GM18867 (cell line): Measurements from ENCODE around the gene DUSP22.
A peak's percentile ranks its signal among the peaks of the same experiment; 100 is the strongest.

Source experiments
- ATAC-seq: cut with Tn5 transposase; IDR thresholded peaks from one replicate; pipeline ENCODE4 v1.9.1; 2021; ENCODE audit warnings: mild to moderate bottlenecking, moderate library complexity; ENCODE audit not compliant: unreplicated experiment

DUSP22 gene

DNA sequence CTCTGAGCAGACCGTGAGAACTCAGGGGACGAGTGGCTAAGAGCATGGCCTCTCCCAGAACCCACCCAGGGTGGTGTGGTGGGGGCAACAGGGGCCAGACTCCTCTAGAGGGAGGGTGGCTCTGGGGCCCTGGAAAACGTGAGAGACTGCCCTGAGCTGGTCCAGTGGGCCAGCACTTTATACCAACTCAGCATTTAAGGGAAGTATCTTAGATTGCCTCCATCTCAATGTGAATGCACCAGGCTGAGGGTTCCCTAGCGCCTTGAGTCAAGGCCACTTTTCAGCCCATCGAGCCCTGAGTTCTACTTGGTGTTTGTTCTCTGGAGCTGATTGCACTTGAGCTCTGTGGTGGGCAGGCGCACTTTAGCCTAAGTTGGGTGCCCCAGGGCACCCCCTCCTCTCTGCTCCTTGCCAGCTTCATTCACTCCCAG, 57.2 kb downstream of the DUSP22 start:
- no peak for ATAC-seq

DNA sequence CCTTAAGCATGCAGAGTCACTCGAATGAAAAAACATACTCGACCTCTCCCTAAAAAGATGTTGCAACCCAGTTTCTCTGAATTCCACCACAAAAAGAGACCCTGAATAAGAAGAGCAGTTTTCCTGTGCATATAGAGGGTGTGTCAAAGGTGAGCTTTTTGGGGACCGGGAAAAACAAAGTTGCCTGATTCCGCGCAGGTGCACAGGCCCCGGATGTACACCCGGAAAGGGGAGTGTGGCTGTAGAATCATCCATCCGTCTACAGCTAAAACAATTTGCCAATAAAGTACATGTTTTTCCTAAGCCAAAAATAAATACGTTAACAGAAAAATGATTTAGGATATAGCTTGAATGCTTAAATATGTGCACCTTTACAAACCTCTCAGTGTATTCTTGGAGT, 58.1 kb downstream of the DUSP22 start:
- ATAC-seq = no peak

DNA sequence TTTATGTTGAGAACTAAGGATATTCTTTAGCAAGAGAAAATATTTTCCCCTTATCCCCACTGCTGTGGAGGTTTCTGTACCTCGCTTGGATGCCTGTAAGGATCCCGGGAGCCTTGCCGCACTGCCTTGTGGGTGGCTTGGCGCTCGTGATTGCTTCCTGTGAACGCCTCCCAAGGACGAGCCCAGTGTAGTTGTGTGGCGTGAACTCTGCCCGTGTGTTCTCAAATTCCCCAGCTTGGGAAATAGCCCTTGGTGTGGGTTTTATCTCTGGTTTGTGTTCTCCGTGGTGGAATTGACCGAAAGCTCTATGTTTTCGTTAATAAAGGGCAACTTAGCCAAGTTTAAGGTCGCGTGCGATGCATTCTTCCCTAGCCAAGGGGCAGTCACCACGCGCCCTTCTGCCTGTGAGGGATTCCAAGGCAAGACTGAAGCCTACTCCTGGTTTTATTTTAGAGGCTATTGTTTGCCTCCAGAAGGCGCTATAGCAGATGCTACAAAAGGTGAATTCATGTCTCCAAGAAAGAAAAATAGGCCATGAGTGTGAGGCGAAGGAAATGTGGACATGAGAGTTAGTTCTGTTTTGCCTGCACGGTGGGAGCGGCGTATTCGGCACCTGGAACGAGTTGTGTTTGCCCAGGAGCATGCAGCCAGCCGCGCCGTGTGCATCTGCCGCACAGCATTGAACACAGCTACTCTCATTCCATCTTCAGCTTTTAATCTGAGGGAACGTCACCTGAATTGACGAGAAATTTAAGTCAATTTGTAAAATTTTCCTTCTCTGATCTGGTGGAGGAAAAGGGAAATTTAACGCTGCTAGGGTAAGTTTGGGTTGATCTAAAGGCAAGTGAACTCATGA, 59.0 kb downstream of the DUSP22 start:
- ATAC-seq = no peak

DNA sequence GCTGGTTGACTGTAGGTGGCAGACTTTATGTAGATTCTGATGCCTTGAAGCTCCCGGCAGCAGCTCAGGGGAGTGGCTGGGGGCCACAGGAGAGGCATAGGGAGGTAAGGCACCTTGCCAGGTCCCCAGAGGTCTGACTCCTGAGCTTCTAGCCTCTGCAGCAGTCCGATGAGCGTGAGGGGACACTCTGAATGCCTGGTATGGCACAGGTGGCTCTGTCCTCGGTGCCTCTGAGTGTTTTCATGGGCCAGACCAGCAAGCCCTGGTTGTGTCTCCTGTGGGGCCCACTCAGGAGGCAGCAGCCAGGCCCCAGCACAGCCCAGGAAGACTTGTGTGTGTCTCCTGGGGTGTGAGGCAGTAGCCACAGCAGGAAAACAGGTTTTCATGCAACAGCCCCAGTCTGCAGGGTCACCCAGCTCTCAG, 59.6 kb downstream of the DUSP22 start:
- no peak for ATAC-seq

DNA sequence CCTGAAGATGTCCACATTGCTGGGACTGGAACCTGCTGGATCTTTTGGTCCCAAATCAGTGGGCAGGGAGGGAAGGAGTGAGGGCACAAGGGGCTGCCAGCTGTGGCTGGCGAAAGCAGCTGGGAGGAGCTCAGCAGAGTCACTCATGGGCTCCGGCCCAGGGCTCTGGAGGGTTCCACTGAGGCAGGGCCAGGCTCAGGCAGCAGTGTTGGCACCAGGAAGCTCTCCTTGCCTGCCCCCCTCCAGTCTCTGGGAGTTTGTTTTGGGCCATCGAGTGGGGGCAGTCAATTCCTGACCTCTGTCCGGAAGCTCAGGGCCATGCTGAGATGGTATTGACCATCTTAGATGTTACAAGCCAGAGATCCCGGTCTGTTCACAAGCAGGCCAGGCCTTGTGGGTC, 60.2 kb downstream of the DUSP22 start:
- no peak for ATAC-seq

DNA sequence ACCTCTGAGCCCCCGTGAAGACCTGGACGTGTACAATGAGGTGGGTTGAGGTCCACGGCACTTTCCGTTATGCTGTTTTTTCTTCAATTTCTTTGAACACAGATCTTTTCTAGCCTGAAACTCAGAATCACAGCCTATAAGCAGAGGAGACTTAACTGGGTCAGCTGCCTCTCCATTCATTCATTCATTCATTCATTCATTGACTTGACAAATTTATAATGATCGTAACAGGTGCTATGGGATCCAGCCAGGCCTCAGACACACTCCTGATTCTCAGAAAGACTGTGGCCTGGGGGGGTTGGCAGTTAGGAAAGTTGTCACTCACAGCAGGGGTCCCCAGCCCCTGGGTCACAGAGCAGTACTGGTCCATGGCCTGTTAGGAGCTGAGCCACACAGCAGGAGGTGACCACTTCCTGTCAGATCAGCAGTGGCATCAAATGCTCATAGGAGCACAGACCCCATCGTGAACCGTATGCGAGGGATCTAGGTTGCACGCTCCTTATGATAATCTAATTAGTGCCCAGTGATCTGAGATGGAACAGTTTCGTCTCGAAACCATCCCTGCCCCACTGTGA, 60.7 kb downstream of the DUSP22 start:
- ATAC-seq = no peak

DNA sequence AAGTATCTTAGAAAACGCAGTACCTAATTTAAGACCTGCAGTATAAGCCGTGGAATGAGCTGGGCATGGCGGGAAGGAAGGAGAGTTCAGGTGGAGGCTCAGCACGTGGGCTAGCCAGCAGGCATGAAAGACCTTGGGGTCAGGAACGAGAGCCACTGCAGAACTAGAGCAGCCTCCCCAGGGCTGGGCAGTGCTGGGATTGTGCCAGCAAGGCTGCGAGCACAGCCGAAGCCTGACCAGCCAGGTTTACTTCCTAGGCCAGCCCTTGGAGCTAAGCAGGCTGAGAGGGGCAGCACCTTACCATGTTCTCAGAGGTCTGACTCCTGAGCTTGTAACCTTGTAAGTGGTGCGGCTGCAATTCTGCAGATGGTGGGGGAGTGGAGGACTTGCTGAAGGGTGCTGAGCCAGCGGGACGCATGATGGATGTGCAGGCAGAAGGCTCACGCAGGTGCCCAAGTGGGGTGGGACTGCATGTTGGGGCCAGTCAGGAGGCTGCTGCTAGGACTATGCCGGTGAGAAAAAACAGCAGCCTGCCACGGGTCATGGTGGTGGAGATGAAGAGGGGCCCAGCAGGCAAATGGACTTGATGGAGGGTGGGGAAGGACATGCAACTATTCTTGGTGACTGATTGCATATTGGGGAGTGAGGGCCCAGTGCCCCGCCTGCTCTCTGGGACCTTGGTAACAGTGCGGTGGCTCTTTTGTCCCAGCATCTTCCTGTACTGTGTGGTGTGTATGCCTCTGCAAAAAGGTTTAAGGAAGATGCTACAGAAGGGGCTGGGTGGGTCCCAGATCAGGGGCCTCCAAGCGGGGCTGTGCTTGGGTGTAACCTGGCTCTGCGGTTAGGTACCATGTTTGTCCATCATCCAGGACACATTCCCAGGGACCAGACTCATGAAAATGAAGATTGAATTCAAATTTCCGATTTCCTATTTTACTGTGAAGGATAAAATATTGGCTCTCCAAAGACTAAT, 61.6 kb downstream of the DUSP22 start:
- ATAC-seq = no peak

DNA sequence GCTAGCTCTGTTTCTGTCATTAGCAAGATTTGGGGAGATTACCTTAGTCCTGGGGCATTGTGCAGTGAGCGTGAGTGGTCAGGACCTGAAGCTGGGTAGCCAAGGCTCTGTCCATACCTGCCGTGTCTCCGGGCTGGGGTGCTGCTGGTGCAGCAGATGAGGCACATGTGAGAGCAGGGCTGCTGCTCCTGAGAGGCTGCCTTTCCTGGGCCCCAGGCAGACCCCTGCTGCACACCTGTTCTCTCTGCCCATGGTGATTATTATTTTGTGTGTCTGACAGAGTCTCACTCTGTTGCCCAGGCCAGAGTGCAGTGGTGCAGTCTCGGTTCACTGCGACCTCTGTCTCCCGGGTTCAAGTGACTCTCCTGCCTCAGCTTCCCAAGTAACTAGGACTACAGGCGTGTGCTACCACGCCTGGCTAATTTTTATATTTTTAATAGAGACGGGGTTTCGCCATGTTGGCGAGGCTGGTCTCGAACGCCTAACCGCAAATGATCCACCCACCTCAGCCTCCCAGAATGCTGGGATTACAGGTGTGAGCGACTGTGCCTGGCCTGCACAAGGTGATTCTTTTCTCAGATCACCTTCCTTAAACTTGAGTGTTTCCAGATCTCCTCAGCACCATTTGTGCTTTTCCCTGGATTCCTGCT, 62.5 kb downstream of the DUSP22 start:
- no peak for ATAC-seq

DNA sequence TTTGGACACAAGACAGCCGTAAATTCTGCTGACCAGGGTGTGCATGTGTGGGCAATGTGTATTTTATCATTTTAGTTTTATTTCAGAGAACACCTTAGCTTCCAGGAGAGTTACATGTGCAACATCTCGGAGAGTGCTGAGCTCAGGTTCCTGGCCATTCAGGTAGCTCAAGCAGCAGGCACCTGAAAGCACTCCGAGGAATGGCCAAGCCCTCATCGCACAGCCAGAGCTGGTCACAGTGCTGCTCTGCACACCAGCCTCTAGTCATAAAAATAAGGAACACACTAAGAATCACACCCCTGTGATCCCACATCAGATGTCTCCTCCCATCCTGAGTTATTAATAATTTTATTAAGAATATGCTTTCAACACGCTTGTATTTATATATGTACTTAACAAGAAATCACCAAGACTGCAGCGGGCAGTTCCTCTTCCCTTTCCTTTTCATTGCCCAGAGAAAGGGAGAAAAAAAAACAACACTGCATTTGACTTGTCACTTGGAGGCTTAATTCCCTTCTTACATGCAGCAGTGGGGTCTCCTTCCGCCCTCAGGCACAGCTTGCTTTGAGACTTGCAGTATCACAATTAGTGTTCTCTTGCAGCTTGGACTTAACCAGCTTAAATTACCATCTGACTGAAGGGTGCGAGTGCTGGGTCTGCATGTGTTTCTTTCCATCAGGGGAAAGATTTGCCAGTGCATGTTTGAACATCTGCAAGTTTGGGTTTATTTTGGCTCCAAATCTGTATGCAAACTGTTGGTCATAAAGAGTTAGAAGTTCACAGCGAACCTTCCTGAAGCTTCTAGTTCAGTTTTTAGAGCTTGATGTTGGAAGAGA, 63.3 kb downstream of the DUSP22 start:
- no peak for ATAC-seq

DNA sequence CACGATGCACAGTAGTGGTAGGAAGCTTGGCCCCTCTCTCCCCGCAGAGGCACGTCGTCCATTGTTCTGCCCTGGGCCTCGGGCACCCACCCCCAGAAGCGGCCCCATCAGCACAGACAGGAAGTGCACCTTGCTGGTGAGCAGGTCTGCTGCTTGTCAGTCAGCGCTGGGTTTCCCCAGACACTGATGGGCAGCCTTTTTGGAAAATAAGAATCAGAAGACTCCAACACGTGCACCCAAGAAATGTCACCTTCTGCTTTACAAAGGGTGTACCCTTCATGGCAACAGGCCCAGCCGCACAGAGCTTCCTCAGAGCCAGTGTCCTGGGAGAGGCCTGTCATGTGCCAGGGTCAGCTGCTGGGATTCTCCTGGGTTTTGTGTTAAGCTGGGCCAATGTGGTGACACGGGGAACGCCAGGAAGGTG, 64.6 kb downstream of the DUSP22 start:
- peak; percentile 49 for ATAC-seq

DNA sequence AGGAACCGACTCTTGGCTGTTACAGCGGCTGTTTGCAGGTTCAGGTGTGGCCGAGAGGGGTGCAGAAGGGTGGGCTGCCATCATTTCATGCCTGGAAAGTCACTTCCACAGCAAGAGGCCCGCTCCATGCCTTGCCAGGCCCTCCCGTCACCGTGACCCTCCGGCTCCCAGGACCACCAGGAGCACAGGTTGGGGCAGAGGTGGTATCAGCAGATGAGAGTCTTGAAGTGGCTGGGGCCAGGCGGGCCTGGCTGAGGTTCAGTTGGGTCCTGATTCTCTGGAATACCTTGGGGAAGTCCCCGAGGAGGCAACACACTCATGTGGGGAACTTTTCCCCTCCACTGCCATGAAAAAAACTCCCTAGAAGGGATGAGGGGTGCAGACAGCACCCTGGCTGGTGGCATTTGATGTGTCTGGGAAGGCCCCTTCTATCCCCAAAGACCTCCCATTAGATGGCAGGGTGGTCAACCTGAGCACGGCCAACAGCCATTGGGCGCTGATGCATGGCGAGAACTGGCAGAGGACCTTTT, 65.0 kb downstream of the DUSP22 start:
- no peak for ATAC-seq

DNA sequence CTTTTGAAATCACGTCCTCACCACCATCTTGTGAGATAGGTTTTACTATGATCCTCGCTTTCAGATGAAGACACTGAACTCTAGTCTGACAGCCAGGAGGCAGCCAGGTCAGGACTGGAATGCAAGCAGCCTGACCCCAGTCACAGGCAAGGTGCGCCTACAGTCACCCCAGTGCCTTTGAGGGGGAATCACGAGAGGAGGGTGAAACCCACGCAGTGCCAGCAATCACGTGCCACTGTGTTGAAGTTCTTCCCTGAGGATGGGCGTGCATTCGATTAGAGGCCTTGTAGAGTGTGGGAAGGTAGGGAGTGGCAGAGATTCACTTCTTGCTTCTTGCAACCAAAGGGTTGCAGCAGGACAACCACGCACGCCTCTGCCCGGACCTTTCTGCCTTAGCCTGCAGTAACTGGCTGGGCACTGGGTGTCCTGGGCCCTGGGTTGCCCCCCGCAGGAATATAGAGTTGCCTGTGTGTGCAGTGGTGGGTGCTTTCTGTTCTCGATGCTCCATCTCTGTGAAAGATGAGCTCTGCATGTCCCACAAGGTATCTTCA, 65.6 kb downstream of the DUSP22 start:
- no peak for ATAC-seq

DNA sequence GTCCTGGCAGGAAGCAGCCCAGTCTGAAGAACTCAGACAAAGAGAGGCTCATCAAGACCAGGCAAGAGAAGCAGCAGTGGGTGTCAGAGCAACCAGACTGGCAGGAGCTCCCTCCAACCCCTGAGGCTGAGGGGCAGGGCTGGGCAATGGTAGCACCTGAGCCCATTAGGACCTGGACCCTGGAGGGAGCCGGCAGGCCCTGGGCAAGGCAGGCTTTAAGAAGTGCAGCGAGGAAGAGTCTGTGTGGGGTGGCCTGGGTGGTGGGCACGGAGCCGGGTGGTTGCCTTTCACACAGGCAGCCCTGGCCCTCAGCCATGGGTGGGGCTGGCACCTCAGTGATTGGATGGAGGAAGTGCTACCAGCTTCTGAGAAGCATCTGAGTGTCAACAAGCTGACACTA, 66.1 kb downstream of the DUSP22 start:
- ATAC-seq = no peak

DNA sequence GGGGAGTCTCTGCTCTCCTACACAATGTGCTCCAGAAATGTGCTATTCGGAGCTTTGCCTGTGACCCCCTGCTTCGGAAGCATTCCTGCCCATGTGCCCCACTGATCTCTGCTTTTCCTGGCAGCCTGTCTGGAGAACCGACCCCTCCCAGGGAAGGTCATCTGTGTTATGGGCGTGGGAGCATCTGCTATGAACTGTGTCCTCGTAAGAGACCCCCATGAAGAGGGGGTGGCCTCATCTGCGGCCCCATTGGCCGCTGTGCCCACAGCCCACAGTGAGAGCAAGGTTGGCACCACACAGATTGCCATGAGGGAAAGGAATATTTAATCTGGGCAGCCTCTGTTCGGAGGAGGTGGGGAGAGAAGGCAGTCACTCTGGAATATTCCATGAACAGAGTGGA, 66.6 kb downstream of the DUSP22 start:
- no peak for ATAC-seq

DNA sequence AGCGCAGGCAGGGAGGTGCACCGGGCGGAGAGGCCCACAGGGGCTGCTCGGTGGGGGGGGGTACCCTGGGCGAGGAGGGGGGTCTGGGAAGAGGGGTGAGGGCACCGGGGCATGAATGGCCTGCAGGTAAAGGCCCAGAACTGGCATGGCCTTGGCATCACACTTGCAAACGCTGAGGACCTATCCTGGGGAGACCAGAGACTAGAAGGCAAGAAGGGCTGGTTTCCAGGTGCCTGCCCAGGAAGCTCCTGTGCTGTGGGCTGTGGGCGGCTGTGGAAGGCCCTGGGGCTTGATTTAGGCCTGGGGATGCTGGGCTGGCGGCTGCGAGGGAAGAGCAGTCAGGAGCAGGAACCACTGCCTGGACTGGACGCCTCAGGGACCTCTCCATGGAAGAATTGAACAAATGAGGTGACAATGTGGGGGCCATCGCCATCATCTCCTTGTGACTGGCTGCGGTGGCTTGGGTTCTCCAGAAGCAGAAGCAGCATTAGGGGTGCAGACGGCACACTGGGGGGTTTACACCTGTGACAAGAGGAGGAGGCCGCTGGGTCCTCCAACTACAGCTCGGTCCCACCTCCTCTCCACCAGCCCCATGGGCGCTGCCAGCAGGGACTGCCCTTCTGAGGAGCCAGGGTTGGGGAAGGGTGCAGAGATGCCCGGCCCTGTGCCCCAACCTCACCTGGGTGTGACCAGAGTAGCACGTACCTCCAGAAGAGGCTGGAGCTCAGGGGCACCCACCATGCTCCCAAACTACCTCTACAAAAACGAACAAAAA, 67.2 kb downstream of the DUSP22 start:
- no peak for ATAC-seq

DNA sequence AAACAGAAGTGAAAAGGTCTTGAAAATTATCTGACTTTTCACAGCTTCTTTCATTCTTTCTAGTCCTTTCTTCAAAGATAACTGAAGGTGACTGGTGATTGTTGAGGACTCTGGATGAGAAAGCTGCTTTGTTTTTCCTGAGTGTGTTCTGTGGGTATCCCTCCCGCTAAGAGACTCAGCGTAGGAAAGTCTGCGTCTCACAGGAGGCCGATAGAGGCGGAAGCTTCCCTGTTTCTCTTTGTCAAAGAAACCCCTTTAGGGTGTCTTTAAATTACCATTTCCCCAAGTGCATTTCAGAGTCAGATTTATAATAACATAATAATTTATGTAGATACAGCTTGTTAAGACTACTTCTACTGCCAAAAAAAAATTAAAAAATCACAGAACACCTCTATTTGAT, 68.1 kb downstream of the DUSP22 start:
- no peak for ATAC-seq

DNA sequence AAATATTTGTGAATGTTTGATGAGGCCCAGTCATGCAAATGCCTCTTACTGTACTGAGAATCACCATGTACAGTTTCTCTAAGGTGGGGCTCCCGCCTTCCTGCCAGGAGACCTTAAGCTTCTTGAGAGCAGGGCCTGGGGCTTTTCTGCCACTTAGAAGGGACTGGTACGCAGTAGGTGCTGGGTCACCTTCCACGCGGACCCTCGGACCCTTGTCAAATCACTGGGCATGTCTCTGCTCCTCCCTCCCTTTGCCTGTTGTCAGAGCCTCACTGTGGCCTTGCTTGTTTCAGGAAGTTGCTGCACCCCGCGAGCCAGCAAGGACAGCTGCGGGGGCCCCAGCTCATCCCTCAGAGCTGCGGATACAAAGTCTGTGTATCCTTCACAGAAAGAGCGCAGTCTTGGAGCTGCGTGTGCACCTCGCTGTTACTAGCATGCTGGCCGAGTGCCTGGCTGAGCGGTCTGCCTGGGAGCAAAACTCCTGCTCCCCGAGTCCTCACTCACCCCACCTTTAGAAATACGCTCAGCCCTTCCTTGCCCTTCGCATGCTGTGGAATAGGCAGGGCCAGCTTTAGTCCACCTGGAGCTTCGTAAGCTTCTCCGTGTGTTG, 68.6 kb downstream of the DUSP22 start:
- ATAC-seq = no peak

DNA sequence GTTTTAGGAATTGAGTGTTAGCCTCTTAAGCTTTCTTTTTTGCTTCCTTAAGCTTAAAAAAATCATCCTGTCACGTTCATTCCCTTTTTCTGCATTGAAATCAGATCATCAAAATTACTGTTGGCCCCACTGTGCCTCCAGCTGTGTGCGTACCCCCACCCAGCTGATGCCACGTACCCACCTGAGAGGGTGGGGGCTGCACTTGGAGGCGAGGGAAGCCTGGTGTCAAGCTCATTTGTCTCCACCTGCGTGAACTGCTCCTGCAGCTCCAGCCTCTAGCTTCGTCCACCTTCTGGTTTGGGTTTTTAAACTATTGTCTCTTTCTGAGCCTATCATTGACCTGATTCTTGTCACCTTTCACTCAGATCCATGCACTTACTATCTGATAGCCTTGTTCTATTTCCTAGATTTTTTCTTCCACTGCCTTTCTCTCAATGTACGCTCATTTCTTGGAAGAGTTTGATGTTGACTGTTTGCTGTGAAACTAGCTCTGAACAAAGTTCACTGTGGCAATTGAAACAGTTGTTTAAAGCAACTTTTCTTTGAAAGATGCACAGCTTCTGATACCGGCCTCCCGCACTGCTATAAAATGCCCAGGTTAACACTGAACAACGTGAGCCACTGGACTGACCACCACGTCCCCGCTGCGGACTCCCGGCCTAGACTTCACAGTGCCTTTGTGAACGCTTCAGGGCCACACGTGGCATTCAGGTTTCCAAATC, 69.3 kb downstream of the DUSP22 start:
- ATAC-seq = no peak
